SW 1271 (cell line): ENCODE measurements around the gene SPIRE1.

ENCODE experiments used
- DNase-seq, 2 experiments: peaks; one replicate each; lab custom pipeline; 2025; lab: John Stamatoyannopoulos, UW

The SPIRE1 gene

DNA sequence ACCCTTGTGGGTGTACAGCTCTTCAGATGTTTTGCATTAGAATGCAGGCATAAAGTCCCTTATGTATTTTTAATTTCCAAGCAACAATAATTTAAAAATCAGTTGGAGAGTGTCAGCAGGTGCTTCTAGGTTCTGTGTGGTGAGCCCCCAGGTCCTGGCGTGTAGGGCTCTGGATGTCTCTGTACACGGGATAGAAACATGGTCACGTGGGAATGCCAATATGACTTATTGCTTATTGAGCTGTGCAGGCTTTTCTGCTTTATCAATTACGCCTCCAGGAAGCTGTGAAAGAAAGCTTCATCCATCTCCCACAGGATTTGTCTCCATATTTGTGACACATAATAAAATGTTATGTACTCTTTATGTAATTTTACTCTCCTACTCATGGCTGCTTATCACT lies 212.4 kb downstream of the SPIRE1 start:
- DNase-seq, result no peak

DNA sequence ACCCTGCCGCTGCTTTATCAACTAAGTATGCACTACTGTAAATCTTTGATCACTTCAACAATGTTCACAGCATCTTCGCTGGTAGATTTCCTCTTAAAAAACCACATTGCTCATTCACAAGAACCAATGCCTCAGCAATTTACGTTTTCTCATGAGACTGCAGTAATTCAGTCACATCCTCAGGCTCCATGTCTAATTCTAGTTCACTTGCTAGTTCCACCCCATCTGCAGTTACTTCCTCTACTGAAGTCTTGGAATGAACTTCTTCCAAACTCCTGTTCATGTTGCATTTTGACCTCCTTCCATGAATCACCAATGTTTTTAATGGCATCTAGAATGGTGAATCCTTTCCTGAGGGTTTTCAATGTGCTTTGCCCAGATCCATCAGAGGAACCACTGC lies 214.4 kb downstream of the SPIRE1 start:
- no peak for DNase-seq

DNA sequence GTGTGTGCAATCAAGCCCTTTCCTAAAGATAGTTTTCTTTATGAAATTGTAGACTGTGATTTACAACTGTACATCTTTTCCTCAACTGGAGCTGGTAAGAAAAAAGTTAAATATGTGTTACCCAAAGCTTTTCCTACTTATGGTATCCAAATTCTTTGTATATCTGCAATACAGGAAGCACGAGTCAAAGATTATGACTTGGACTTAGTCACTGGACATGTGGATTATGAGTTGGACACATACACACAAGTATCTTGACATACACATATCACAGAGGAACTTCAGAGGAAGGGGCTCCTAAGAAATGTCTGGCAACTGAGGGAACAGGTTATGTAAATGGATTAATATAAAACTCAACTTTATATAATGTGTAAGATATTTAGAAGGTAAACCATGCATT lies 215.0 kb downstream of the SPIRE1 start:
- no peak for DNase-seq

DNA sequence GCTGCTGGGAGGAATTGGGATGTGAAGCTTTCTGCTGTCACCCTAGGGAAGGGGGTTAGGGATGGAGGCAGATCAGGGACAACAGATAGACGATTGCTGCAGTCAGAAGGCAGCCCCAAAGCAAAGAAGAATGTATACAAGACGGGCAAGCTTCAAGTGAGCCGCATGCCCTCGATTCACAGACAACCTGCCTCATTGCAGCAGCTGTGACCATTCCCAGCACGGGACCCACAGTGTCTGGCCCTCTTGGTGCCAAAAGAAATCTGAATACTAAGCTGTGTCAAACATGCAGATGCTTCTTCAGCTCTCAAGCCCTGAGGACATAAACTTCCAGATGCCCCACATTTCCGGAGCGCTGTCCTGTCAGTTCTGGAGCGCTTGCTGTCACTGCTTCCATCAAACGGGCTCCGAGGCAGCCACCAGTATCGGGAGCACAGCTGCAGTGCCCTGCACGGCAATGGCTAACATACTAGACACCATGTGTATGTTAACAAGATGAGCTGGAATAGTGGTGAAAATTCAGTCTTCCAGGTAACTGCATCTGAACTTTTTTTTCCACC lies 216.4 kb downstream of the SPIRE1 start:
- DNase-seq, result no peak

DNA sequence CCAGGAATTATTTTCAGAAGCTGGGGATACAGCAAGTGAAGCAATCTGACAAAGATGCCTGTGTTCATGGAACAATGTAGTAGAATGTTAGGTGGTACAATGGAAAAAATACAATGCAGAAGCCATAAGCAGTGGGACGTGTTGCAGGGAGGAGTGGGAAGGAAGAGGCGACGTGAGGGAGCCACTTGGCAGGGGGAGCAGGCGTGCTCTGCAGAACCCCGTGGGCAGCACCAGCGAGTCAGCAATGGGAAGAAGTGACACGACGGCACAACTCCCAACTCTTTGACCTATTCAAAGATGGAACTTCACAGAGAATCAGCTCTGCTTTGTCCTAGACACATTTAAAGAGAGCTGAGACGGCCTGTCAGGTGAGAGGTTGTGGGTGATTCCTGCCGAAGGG lies 219.7 kb downstream of the SPIRE1 start:
- no peak for DNase-seq

DNA sequence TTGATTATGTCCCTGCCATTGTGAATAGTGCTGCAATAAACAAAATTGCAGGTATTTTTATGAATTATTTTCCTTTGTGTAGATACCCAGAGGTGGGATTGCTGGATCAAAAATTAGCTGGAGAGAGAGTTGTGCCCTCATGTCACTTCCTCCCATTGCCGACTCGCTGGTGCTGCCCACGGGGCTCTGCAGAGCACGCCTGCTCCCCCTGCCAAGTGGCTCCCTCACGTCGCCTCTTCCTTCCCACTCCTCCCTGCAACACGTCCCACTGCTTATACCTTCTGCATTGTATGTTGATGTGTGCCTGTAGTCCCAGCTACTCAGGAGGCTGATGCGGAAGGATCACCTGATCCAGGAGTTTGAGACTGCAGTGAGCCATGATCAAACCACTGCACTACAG lies 222.0 kb downstream of the SPIRE1 start:
- DNase-seq, result no peak

DNA sequence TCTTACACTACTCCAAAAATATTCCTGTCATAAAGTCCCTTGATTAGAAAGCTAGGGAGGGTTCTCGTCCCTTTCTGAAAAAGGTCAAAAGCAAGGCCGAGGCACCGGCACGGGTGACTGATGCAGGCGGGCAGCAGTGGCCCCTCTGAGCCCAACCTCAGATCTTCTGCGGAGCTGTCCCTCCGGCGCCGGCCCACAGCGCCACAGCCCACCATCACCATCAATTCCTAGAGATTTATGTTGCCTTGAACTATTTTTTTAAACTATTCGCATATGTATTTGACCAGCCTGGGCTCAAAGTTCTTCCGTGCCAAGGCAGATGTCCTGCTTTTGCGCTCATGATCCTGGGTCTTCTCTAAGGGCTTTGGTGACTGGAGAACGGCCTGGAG lies 223.4 kb downstream of the SPIRE1 start:
- DNase-seq, result no peak

DNA sequence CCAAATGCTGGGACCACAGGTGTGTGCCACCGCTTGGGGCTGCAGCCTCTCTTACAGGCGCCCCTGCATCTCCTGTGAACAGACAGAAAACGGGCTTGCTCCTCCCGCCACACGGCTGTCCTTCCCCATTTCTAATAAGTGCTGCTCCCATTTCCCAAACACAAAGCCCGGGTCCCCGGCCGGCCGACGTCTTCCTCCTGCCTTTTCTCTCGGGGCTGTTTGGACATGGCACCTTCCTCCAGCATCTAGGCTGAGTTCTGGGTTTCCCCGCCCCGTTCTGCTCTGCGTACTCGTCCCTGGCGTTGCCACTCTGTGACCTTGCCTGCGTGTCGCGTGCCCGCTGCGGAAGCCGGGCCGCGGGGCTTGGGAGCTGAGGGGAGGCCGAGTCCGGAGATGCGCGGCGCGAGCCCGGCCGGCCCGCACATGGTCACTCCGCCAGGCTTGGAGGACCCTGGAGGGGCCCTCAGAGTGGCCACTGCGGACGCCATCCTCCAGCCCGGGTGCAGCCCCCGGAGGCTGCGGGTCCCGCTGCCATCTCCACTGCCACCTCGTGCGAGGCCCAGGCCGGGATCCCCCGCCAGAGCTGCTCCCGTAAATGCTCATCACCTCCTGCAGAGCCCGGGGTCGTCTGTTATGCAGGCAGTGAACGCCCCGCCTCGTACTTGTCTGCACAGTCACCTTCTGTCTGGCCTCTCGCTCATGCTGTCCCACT lies 223.9 kb downstream of the SPIRE1 start:
- no peak for DNase-seq

DNA sequence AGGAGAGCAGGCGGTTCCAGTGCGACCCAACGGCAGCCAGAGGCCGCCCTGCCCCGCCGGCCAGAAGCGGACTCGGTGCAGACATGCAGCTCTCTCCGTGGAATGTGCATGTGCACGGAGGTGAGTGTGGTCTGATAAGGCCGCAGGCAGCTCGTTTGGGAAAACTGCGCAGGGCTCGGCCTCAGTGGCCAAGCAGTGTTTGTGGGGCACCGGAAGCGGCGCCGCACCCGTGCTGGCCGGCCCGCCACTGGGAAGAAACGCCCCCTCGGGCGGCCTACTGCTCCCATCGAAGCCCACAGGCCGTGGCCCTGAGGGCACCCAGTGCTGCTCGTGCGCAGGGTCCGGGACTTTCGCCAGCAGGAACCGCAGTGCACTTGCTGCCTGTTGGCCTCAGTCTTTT lies 225.0 kb downstream of the SPIRE1 start:
- no peak for DNase-seq

DNA sequence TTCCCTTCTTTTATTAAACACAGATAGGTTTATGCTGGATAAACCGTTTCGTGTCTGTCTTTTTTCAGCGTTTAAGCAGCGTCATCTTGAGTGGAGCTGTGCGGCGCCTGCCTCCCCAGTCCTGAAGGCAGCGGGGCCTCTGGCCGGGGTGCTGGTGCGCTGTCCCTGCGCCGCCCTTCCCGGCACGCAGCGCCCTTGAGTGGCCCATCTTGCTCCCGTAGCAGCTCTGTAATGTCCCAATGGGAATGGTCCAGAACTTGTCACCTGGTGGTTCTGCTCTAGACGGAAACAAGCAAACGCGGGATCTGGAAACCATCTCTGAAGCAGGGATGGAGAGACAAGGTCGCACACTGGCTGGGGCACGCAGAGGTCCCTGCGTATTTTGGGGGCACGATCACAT lies 225.7 kb downstream of the SPIRE1 start:
- no peak for DNase-seq

DNA sequence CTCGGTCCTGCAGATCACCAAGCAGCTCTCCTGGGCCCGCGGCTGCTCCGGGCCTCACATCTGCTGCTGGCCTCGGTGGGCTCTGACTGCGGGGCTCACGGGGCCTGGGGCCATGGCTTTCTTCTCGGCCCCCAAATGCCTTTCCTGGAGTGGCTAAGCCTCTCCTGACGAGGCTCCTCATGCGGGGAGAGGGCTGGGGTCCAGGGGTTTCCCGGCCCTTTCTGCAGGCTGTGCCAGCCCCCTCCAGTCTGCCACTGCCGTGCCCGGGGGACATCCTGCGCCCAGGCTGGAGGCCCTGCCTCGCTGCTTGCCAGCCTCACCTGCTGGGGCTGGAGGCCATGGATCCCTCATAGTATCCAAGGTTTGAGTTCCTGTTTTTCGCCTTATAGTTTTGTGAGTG lies 226.3 kb downstream of the SPIRE1 start:
- DNase-seq, result no peak

DNA sequence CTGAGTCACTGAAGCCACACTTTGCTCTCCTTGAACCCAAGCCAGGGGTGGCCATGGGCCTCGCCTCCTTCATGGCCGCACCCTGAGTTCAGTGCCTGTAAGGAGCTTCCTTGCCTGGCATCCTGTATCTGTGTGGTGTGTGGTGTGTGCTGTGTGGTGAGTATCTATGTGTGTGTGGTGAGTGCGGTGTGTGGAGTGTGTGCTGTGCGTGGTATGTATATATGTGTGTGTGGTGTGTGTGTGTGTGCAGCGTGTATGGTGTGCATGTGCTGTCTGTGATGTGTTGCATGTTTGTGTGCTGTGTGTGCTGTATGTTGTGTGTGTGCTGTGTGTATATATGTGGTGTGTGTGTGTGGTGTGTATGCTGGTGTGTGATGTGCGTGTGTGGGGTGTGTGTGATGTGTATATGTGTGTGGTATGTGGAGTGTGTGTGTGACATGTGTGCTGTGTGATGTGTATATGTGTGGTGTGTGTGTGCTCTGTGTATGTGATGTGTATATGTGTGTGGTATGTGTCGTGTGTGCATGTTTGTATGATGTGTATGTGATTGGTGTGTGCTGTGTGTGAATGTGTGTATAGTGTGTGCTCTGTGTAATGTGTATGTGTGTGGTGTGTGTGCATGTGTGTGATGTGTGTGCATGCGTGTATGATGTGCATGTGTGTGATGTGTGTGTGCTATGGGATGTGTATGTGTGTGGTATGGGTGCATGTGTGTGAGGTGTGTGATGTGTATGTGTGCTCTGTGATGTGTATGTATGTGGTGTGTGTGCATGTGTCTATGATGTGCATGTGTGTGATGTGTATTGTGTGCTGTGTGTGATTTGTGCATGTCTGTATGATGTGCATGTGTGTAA lies 227.5 kb downstream of the SPIRE1 start:
- no peak for DNase-seq

DNA sequence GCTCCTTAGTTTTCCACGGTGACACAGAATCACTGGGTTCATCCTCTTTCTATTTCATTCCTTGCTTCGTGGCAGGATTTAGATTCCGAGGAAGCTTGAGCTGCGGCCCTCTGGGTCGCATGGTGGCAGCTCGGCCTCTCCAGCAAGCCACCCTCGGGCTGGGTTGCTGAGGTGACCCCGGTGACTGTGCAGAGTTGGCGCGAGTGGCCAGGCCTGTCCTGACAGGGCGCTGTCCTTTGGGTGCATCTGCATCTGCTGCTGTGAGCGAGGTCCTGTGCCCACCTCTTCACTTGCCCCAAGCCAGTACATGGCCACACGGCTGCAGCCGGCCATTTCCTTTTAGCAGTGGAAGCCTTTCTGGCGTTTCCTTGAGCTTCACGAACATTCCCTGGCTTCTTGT lies 228.4 kb downstream of the SPIRE1 start:
- no peak for DNase-seq

DNA sequence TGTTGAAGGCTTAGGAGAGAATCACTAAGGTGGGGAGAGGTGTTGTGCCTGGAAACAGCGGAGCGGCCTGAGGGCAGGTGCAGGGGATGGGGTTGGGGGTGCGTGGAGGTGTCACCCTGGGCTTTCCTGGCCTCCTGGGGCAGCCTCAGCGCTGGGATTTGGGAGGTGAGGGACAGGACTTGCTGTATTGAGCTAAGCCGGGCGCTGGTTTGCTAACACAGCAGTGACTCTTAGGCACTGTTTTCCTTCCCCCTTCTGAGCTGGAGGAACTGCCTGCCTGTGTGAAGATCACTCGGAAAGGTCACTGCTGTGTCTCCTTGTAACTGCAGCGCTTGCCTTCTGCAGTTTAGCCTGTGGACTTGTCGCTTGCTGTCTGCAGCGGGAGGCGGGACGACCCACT lies 229.0 kb downstream of the SPIRE1 start:
- DNase-seq, result no peak

DNA sequence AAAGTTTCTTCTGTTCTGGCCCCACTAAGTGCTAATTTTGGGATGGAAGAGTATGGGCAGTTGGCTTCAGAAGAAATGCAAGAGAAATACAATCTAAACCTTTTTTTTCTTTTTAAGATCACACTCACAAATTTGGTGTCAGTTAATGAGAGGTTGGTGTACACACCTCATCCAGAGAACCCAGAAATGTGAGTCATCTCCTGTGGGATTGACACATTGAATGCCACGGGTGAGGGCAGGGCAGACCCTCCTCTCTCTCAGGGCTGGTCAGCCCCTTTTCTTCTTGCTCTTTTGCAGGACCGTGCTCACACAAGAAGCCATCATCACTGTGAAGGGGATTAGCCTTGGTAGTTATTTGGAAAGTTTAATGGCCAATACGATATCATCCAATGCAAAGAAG lies 231.0 kb downstream of the SPIRE1 start:
- DNase-seq, result no peak

DNA sequence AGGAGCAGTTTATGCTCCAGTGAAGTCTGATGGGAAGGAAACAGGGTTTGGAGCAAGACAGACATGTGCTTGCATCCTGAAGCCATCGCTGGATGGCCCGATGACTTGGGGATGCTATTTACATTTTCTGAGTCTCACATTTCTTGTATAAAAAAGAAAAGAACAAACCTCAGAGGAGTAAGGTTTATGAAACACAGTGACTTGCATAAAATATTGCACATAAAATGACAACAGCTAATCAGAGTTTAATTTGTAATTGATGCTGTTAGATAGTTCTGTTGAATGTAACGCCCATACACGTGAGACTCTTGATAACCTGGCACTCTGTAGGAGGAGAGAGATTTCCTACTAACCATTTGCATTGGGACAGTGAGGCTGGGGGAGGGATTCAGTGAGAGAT lies 233.7 kb downstream of the SPIRE1 start:
- no peak for DNase-seq

DNA sequence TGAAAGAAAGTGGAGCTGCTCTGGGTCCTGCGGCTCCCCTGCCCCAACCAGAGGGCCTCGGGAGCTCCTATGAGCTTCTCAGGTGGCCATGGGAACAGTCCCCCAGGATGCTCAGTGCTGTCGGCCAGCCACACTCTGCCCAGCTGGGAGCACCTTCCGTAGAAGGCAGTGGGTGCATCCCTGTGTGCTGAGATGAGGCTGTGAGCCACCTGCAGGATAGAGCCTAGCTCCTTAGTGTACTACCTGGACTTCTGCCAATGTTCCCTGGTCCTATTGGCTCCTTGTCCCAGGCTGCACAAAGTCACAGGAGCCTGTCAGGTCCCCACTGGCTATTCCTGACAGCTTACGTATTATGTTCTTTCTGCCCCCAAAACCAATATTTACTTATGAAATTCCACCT lies 234.1 kb downstream of the SPIRE1 start:
- no peak for DNase-seq

DNA sequence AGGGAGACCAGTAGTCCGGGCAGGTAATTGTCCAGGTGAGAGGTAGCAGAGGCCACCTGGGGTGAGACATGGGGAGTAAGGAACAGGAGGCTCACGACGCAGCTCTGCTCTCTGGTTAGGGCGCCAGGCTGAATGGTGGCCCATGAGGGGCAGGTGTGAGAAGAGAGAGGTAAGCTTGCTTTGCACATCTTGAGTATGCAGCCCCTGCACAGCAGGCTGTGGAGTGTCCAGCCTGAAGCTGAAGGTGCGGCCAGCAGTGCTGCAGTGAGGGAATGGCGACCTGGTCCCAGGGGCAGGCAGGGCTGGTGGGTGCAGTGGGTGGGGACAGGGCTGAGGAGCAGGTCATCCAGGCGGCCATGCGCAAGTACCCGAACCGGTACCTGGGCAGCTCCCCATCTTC lies 234.5 kb downstream of the SPIRE1 start:
- DNase-seq, result no peak

DNA sequence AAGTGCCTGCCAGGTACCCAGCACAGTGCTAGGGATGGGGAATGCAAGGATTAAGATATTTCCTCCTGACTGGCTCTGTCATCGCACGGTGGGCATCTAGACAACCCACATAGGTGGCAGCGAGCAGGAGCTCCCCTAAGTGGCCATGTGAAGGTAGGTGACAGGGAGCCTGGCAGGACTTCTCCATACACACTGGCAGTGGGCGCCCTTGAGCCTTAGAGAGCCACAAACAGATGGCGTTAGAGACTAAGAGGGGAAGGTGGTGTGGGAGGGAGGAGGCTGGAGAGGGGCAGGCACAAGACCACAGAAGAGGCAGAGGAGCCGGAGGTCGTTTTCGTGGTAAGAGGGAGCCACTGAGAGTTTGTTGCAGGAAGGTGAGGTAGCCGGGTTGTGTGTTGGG lies 235.0 kb downstream of the SPIRE1 start:
- DNase-seq, result peak in 1 of 2 experiments; percentile 23

DNA sequence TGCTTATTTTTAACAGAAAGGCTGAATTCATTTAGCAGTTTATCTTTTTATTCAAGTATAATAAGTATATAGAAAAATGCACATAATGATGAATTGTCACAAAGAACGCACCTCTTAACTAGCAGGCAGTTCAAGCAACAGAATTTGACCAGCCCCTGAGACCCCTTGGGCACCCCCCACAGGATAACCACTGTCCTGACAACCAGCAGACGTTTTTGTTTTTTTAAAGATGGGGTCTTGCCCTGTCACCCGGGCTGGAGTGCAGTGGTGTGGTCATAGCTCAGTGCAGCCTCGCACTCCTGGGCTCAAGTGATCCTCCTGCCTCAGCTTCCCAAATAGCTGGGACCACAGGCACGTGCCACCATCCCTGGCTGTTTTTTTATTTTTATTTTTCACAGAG lies 236.2 kb downstream of the SPIRE1 start:
- DNase-seq, result no peak

DNA sequence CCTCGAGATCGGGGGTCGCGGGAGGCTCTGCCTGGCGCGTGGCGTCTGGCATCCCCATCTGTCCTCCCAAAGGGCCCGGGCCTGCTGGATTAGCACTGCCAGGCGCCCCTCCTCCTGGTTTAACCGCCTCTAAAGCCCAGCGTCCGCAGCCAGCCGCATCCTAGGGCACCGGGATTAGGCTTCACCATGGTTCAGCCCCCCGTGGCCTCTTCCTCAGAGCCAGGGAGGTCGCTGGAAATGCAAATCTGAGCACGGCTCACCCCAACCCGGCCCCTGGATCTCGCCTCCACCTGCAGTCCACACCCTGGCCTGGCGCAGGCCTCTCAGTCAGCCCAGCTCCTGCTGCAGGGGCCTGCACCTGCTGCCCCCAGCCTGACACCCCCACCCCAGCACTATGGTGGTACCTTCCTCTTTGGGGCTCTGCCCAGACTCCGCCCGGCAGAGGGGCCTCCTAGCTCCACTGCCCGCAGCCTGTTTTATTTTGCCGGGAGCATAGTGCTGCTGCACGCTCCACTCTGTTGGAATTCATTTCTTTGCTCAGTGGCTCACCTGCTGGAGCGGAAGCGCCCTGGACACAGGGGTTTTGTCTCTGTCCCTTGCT lies 237.0 kb downstream of the SPIRE1 start:
- DNase-seq, result no peak

DNA sequence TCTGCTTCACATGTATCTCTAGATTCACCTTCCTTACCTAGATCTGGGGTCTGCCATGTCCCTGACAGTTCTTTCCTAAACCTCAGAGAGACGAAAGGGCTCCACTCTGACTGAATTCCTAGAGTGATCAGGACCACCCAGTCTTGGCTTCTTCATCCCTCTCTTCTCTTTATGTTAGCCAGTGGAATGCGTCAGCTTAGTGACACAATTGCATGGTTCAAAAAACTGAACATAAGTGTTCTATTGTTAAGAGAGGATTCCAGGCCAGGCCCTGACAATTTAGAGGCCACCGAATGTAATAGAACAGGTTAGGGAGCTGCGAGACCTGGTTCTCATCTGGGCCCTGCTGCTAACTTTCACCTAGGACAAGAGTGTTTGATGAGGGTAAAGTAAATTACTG lies 240.2 kb downstream of the SPIRE1 start:
- DNase-seq, result no peak
